Glutamatergic neuron (in vitro differentiated cells): Measurements from ENCODE around the gene SFTA2. TPM values are rescaled to one million over a fixed set of nuclear protein-coding genes. Genes with fewer than 3 reads are reported as not detected.
"Not testable (repeated sequence)": the region's sequence is repeated elsewhere in the genome, so short reads cannot be mapped to it uniquely, and the experiment has no call there.

Experiments used
- DNase-seq: peaks from one replicate; pipeline ENCODE4 v3.0.0; 2022
- H3K27ac Mint-ChIP-seq: one replicate; pipeline ENCODE4 v1.8.0; 2020; ENCODE audit warnings: mild to moderate bottlenecking, mixed read lengths, inconsistent platforms; ENCODE audit not compliant: unreplicated experiment
- H3K27me3 Mint-ChIP-seq: one replicate; pipeline ENCODE4 v1.8.0; 2020; ENCODE audit warnings: mild to moderate bottlenecking, moderate library complexity, mixed read lengths, inconsistent platforms; ENCODE audit not compliant: unreplicated experiment
- H3K36me3 Mint-ChIP-seq: one replicate; pipeline ENCODE4 v1.8.0; 2020; ENCODE audit warnings: mild to moderate bottlenecking, mixed read lengths, inconsistent platforms; ENCODE audit not compliant: unreplicated experiment
- H3K4me1 Mint-ChIP-seq: one replicate; pipeline ENCODE4 v1.8.0; 2020; ENCODE audit warnings: mild to moderate bottlenecking, low read depth, mixed read lengths, inconsistent platforms; ENCODE audit not compliant: unreplicated experiment
- H3K4me3 Mint-ChIP-seq: one replicate; pipeline ENCODE4 v1.8.0; 2020; ENCODE audit warnings: mild to moderate bottlenecking, mixed read lengths, inconsistent platforms; ENCODE audit not compliant: unreplicated experiment
- H3K9me3 Mint-ChIP-seq: one replicate; pipeline ENCODE4 v1.8.0; 2020; ENCODE audit warnings: mild to moderate bottlenecking, moderate library complexity, mixed read lengths, inconsistent platforms; ENCODE audit not compliant: unreplicated experiment
- total RNA-seq: library from RNA; stranded (reverse); fragmentation: NEBNext Ultra II Directional; extraction: Animal tissue kit (Norgen Biotek cat#: 25700); gene quantifications from one replicate; pipeline ENCODE4 v1.2.1, GENCODE V29; 2021; ENCODE audit not compliant: unreplicated experiment
- TF ChIP-seq, protein P1 (sequence below): fragments of 200-600 bp; sonication (generic); IDR thresholded peaks from one replicate; pipeline ENCODE4 v1.5.0; 2021; ENCODE audit not compliant: partially characterized antibody, unreplicated experiment

The SFTA2 gene
- total RNA-seq, 1 donor from 2014 or later = not detected

DNA sequence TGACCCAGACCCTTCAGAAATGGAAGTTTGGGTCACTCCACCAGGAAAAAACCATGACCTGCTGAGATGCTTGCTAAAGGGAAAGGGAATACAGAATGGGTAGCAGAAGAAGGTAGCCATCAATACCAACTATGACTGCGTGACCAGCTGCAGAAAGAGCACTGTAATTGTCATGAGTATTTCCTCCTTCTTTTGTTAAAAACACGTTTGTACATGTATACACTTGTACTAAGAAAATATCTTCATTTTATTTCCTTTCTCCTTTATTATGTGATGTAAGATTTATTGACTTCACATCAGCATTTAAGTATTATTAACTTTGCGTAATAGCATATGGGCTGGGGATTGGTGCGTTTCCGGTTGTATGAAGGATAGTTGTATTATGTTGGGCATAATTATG, 39.0 kb upstream of the SFTA2 start:
- Mint-ChIP-seq H3K4me1 (no peaks in the 10 kb centered on the region), H3K4me3 (no peak overlapping the region), H3K36me3 (no peaks in the 10 kb centered on the region), H3K9me3 (peaks cover 3% of the 10 kb centered on the region), H3K27me3 (peaks cover 9% of the 10 kb centered on the region), H3K27ac (no peak overlapping the region)
- TF ChIP-seq, protein P1, sequence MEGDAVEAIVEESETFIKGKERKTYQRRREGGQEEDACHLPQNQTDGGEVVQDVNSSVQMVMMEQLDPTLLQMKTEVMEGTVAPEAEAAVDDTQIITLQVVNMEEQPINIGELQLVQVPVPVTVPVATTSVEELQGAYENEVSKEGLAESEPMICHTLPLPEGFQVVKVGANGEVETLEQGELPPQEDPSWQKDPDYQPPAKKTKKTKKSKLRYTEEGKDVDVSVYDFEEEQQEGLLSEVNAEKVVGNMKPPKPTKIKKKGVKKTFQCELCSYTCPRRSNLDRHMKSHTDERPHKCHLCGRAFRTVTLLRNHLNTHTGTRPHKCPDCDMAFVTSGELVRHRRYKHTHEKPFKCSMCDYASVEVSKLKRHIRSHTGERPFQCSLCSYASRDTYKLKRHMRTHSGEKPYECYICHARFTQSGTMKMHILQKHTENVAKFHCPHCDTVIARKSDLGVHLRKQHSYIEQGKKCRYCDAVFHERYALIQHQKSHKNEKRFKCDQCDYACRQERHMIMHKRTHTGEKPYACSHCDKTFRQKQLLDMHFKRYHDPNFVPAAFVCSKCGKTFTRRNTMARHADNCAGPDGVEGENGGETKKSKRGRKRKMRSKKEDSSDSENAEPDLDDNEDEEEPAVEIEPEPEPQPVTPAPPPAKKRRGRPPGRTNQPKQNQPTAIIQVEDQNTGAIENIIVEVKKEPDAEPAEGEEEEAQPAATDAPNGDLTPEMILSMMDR = no peak
- DNase-seq = no peak

DNA sequence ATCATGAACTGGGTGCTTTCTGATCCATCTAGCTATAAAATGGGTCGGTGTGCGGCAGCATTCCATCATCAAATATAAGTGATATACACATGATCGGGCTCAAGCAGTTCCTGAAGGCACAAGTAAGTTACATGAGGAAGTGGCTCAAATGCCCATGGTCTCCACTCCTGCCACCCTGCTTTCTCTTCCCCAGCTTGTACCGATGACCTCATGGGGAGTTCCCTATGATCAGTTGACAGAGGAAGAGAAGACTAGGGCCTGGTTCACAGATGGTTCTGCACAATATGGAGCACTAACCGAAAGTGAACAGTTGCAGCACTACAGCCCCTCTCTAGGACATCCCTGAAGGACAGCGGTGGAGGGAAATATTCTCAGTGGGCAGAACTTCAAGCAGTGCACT, 37.2 kb upstream of the SFTA2 start:
- not testable (repeated sequence) for H3K36me3 Mint-ChIP-seq, H3K9me3 Mint-ChIP-seq, DNase-seq, H3K4me3 Mint-ChIP-seq, H3K27ac Mint-ChIP-seq, H3K4me1 Mint-ChIP-seq
- peaks cover 13% of the 10 kb centered on the region for H3K27me3 Mint-ChIP-seq

- H3K4me3 Mint-ChIP-seq = no peak overlapping the region
- peaks cover 5% of the 10 kb centered on the region for H3K36me3 Mint-ChIP-seq
- TF ChIP-seq, protein P1 = no peak
- no peaks in the 10 kb centered on the region for H3K4me1 Mint-ChIP-seq
- peaks cover 6% of the 10 kb centered on the region for H3K9me3 Mint-ChIP-seq
- no peak overlapping the region for H3K27ac Mint-ChIP-seq
- peaks cover 5% of the 10 kb centered on the region for H3K27me3 Mint-ChIP-seq
- no peak for DNase-seq
Observed at GRCh38 chr6:30966154-30966553, 34.2 kb upstream of the SFTA2 start.

DNA sequence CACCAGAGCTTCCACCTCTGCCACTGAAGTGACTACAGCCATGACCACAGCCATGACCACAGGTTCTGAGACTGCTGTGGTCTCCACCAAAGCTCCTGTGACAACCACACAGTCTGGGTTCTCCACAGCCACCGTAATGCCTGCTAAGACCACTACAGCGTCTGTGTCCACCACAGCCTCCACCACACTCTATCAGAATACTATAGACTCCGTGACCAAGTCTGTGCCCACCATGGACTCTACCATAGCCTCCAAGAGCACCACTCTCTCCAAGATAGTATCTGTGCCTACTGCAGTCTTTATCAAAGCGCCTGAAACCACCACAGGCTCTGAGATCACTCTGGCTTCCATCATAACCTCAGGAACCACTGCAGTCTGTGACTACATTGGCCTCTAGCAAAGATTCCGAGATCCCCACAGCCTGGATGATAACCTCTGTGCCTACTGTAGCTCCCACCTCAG, 33.2 kb upstream of the SFTA2 start:
- Mint-ChIP-seq H3K27ac (no peak overlapping the region), H3K4me3 (no peak overlapping the region), H3K27me3 (peaks cover 5% of the 10 kb centered on the region), H3K9me3 (peaks cover 6% of the 10 kb centered on the region), H3K36me3 (peaks cover 5% of the 10 kb centered on the region), H3K4me1 (no peaks in the 10 kb centered on the region)
- TF ChIP-seq, protein P1 = no peak
- no peak for DNase-seq

- Mint-ChIP-seq H3K27me3 (peaks cover 5% of the 10 kb centered on the region), H3K4me3 (no peak overlapping the region), H3K4me1 (no peaks in the 10 kb centered on the region), H3K27ac (no peak overlapping the region), H3K36me3 (peaks cover 5% of the 10 kb centered on the region), H3K9me3 (peaks cover 6% of the 10 kb centered on the region)
- TF ChIP-seq, protein P1 = no peak
- DNase-seq = no peak
Observed at GRCh38 chr6:30964075-30964474, 32.1 kb upstream of the SFTA2 start.
